Measurements from ENCODE around the gene CRYBG1.
A peak's percentile ranks its signal among the peaks of the same experiment; 100 is the strongest.

The CRYBG1 gene

GRCh38 chr6:106511288-106512047, 151.0 kb downstream of the CRYBG1 start:
- Histone ChIP-seq H3K27me3 (ENCODE audit: insufficient read depth, poor library complexity, severe bottlenecking) (no peaks in the 10 kb centered on the region), H3K27ac (replicated peaks) (peak overlapping the region; percentile 93)
- no peak for DNase-seq (ENCODE audit: low read depth in 1 of 2, low spot score in 1 of 2)

GRCh38 chr6:106512048-106512967, 151.8 kb downstream of the CRYBG1 start:
- Histone ChIP-seq H3K27ac (replicated peaks) (peak overlapping the region; percentile 93), H3K4me3 (replicated peaks; ENCODE audit: insufficient read depth, low read length) (peak overlapping the region; percentile 58), H3K27me3 (ENCODE audit: insufficient read depth, poor library complexity, severe bottlenecking) (no peaks in the 10 kb centered on the region)
- peak in 1 of 2 experiments; percentile 67 for DNase-seq (ENCODE audit: low read depth in 1 of 2, low spot score in 1 of 2)
- TF ChIP-seq CTCF (IDR thresholded peaks at IDR 0.05; ENCODE audit: insufficient read depth, low read length) (peak; percentile 4), SPI1 (IDR thresholded peaks at IDR 0.05; ENCODE audit: borderline replicate concordance, low read depth) (no peak), REST (IDR thresholded peaks at IDR 0.05; ENCODE audit: insufficient replicate concordance, low read depth) (peak; percentile 23), POLR2AphosphoS5 (IDR thresholded peaks at IDR 0.05; ENCODE audit: low read depth) (0 out of 2 replicates have a peak, but pooled peaks have one; percentile 4), GABPA (IDR thresholded peaks at IDR 0.05; ENCODE audit: low read depth) (no peak)

More at GRCh38 chr6:106511288-106512047, 151.0 kb downstream of the CRYBG1 start:
- peak overlapping the region; percentile 58 for H3K4me3 ChIP-seq (replicated peaks; ENCODE audit: insufficient read depth, low read length)
- TF ChIP-seq POLR2AphosphoS5 (IDR thresholded peaks at IDR 0.05; ENCODE audit: low read depth) (0 out of 2 replicates have a peak, but pooled peaks have one; percentile 10), SPI1 (IDR thresholded peaks at IDR 0.05; ENCODE audit: borderline replicate concordance, low read depth) (no peak), GABPA (IDR thresholded peaks at IDR 0.05; ENCODE audit: low read depth) (no peak), CTCF (IDR thresholded peaks at IDR 0.05; ENCODE audit: insufficient read depth, low read length) (no peak)

GRCh38 chr6:106512968-106513574, 152.6 kb downstream of the CRYBG1 start:
- H3K27me3 ChIP-seq (ENCODE audit: insufficient read depth, poor library complexity, severe bottlenecking), result no peaks in the 10 kb centered on the region
- TF ChIP-seq POLR2AphosphoS5 (IDR thresholded peaks at IDR 0.05; ENCODE audit: low read depth), result 0 out of 2 replicates have a peak, but pooled peaks have one; percentile 8
- TF ChIP-seq REST (IDR thresholded peaks at IDR 0.05; ENCODE audit: insufficient replicate concordance, low read depth), result no peak
- TF ChIP-seq CTCF (IDR thresholded peaks at IDR 0.05; ENCODE audit: insufficient read depth, low read length), result no peak
- no peak for TF ChIP-seq SPI1 (IDR thresholded peaks at IDR 0.05; ENCODE audit: borderline replicate concordance, low read depth)
- no peak for TF ChIP-seq GABPA (IDR thresholded peaks at IDR 0.05; ENCODE audit: low read depth)
- H3K27ac ChIP-seq (replicated peaks), result peak overlapping the region; percentile 93
- DNase-seq (ENCODE audit: low read depth in 1 of 2, low spot score in 1 of 2), result no peak
- peak overlapping the region; percentile 58 for H3K4me3 ChIP-seq (replicated peaks; ENCODE audit: insufficient read depth, low read length)
